Hepatocyte (in vitro differentiated cells): ENCODE measurements around the gene OR2Y1. TPM values are rescaled to one million over a fixed set of nuclear protein-coding genes. Genes with fewer than 3 reads are reported as not detected.
"Not testable (repeated sequence)": the region's sequence is repeated elsewhere in the genome, so short reads cannot be mapped to it uniquely, and the experiment has no call there.

Experiments
- DNase-seq: peaks from one replicate; pipeline ENCODE4 v3.0.0-alpha.2; 2016; ENCODE audit warnings: low spot score
- H2AFZ ChIP-seq: fragments of 200-600 bp; sonication (generic); 2 replicates; pipeline ENCODE4 v1.6.0; 2016; ENCODE audit warnings: antibody characterized with exemption, mild to moderate bottlenecking
- H3K27ac ChIP-seq: fragments of 200-600 bp; sonication (generic); 2 replicates; pipeline ENCODE4 v1.5.1; 2016; ENCODE audit warnings: mild to moderate bottlenecking
- H3K27me3 ChIP-seq: fragments of 200-600 bp; sonication (generic); 2 replicates; pipeline ENCODE4 v1.6.1; 2016
- H3K36me3 ChIP-seq: fragments of 200-600 bp; sonication (generic); replicated peaks from 2 replicates; pipeline ENCODE4 v1.5.1; 2016; ENCODE audit warnings: low read depth; ENCODE audit not compliant: insufficient read depth
- H3K4me1 ChIP-seq: fragments of 200-600 bp; sonication (generic); 2 replicates; pipeline ENCODE4 v1.5.1; 2016; ENCODE audit warnings: mild to moderate bottlenecking, moderate library complexity; ENCODE audit not compliant: insufficient read depth
- H3K4me2 ChIP-seq: fragments of 200-600 bp; sonication (generic); 2 replicates; pipeline ENCODE4 v1.6.0; 2016
- H3K4me3 ChIP-seq: fragments of 200-600 bp; sonication (generic); 2 replicates; pipeline ENCODE4 v1.5.1; 2016; ENCODE audit warnings: mild to moderate bottlenecking
- H3K79me2 ChIP-seq: fragments of 200-600 bp; sonication (generic); 2 replicates; pipeline ENCODE4 v1.6.0; 2017; ENCODE audit warnings: mild to moderate bottlenecking
- H3K9me2 ChIP-seq: fragments of 200-600 bp; sonication (generic); replicated peaks from 2 replicates; pipeline ENCODE4 v1.6.0; 2017; ENCODE audit warnings: mild to moderate bottlenecking; ENCODE audit not compliant: insufficient read depth
- H3K9me3 ChIP-seq: fragments of 200-600 bp; sonication (generic); 2 replicates; pipeline ENCODE4 v1.5.1; 2016; ENCODE audit warnings: low read depth, mild to moderate bottlenecking
- H4K20me1 ChIP-seq: fragments of 200-600 bp; sonication (generic); 2 replicates; pipeline ENCODE4 v1.6.0; 2016; ENCODE audit warnings: mild to moderate bottlenecking; ENCODE audit not compliant: insufficient read depth, poor library complexity, severe bottlenecking
- CTCF ChIP-seq: fragments of 200-600 bp; sonication (generic); IDR thresholded peaks from 2 replicates; pipeline ENCODE4 v1.5.1; 2016; ENCODE audit warnings: antibody characterized with exemption, mild to moderate bottlenecking; ENCODE audit not compliant: poor library complexity
- EZH2 ChIP-seq: fragments of 200-600 bp; sonication (generic); IDR thresholded peaks from 2 replicates; pipeline ENCODE4 v1.6.1; 2016; ENCODE audit warnings: antibody characterized with exemption, mild to moderate bottlenecking, borderline replicate concordance
- EZH2phosphoT487 ChIP-seq: fragments of 200-600 bp; sonication (generic); IDR thresholded peaks from one replicate; pipeline ENCODE4 v1.6.1; 2018; ENCODE audit warnings: antibody characterized with exemption, mild to moderate bottlenecking, low read depth, moderate library complexity; ENCODE audit not compliant: unreplicated experiment, severe bottlenecking
- WGBS: methylation state at CpG from one replicate; pipeline ENCODE4 v1.1.6; 2016; ENCODE audit warnings: low lambda C conversion rate; ENCODE audit errors: missing lambda C conversion rate; 5-methylcytosine and 5-hydroxymethylcytosine counted together
- polyA plus RNA-seq: library from polyadenylated mRNA; unstranded; fragments of >200 nt; fragmentation: Nextera tagmentation; extraction: Ambion mirVana; gene quantifications from 2 replicates; pipeline ENCODE4 v1.2.1, GENCODE V29; 2016
- total RNA-seq: library from RNA; depleted of rRNA; stranded (reverse); fragments of >200 nt; gene quantifications from 2 replicates; pipeline ENCODE4 v1.2.3, GENCODE V29; 2014

OR2Y1 gene
- total and polyA plus RNA-seq, 2 experiments from 2014 or later = not detected

GRCh38 chr5:180742727-180743126 is 2.9 kb upstream of the OR2Y1 start:
- no peaks in the 10 kb centered on the region for H3K9me2 ChIP-seq
- TF ChIP-seq CTCF = no peak
- no peak for TF ChIP-seq EZH2
- TF ChIP-seq EZH2phosphoT487 = no peak
- no peaks in the 10 kb centered on the region for H3K4me1 ChIP-seq
- H3K27me3 ChIP-seq = peaks cover 23% of the 10 kb centered on the region
- no peaks in the 10 kb centered on the region for H3K9me3 ChIP-seq
- H3K4me2 ChIP-seq = no peak overlapping the region
- no peak overlapping the region for H2AFZ ChIP-seq
- H3K27ac ChIP-seq = no peak overlapping the region
- DNase-seq = no peak
- no peaks in the 10 kb centered on the region for H3K79me2 ChIP-seq
- H3K4me3 ChIP-seq = no peak overlapping the region
- WGBS = 70% methylated on average over 6 of the region's 6 CpGs
- H3K36me3 ChIP-seq = no peaks in the 10 kb centered on the region
- no peaks in the 10 kb centered on the region for H4K20me1 ChIP-seq

- peaks cover 28% of the 10 kb centered on the region for H3K27me3 ChIP-seq
Measured at GRCh38 chr5:180740953-180741352, 1.1 kb upstream of the OR2Y1 start.

GRCh38 chr5:180739271-180739670 is 587 bp downstream of the OR2Y1 start:
- Histone ChIP-seq H3K36me3 (no peaks in the 10 kb centered on the region), H3K27ac (no peak overlapping the region), H3K9me2 (no peaks in the 10 kb centered on the region), H3K4me3 (no peak overlapping the region), H3K4me2 (no peak overlapping the region), H3K27me3 (peaks cover 25% of the 10 kb centered on the region), H3K4me1 (no peaks in the 10 kb centered on the region), H2AFZ (no peak overlapping the region), H4K20me1 (no peaks in the 10 kb centered on the region), H3K9me3 (no peaks in the 10 kb centered on the region), H3K79me2 (no peaks in the 10 kb centered on the region)
- 87% methylated on average over 10 of the region's 10 CpGs for WGBS
- TF ChIP-seq EZH2phosphoT487 (no peak), CTCF (no peak), EZH2 (no peak)
- DNase-seq = no peak

More at GRCh38 chr5:180740953-180741352, 1.1 kb upstream of the OR2Y1 start:
- H3K4me2 ChIP-seq, H3K9me2 ChIP-seq, H2AFZ ChIP-seq, H3K9me3 ChIP-seq, H3K27ac ChIP-seq, H3K36me3 ChIP-seq, H4K20me1 ChIP-seq, H3K79me2 ChIP-seq, H3K4me1 ChIP-seq, H3K4me3 ChIP-seq, DNase-seq: not testable (repeated sequence)
- WGBS = 74% methylated on average over 4 of the region's 4 CpGs

GRCh38 chr5:180736536-180736935 is 3.3 kb downstream of the OR2Y1 start:
- Histone ChIP-seq H4K20me1 (no peaks in the 10 kb centered on the region), H3K27ac (no peak overlapping the region), H3K4me2 (no peak overlapping the region), H2AFZ (no peak overlapping the region), H3K27me3 (peaks cover 45% of the 10 kb centered on the region), H3K9me3 (no peaks in the 10 kb centered on the region), H3K4me3 (no peak overlapping the region), H3K4me1 (no peaks in the 10 kb centered on the region), H3K9me2 (no peaks in the 10 kb centered on the region), H3K79me2 (no peaks in the 10 kb centered on the region), H3K36me3 (no peaks in the 10 kb centered on the region)
- WGBS = 68% methylated on average over 2 of the region's 2 CpGs
- TF ChIP-seq EZH2phosphoT487 (no peak), EZH2 (no peak), CTCF (no peak)
- no peak for DNase-seq
